GM20000 (cell line): Measurements from ENCODE around the gene SNRNP200.
A peak's percentile ranks its signal among the peaks of the same experiment; 100 is the strongest.

Experiments
- DNase-seq: peaks from one replicate; pipeline ENCODE4 v3.0.0; 2012; ENCODE audit warnings: low spot score
- TF ChIP-seq, protein P1 (sequence below): IDR thresholded peaks from 2 replicates; pipeline ENCODE4 v1.5.1; 2012; ENCODE audit warnings: mild to moderate bottlenecking, control low read depth; ENCODE audit errors: extremely low read depth, missing control alignments

SNRNP200 gene

DNA sequence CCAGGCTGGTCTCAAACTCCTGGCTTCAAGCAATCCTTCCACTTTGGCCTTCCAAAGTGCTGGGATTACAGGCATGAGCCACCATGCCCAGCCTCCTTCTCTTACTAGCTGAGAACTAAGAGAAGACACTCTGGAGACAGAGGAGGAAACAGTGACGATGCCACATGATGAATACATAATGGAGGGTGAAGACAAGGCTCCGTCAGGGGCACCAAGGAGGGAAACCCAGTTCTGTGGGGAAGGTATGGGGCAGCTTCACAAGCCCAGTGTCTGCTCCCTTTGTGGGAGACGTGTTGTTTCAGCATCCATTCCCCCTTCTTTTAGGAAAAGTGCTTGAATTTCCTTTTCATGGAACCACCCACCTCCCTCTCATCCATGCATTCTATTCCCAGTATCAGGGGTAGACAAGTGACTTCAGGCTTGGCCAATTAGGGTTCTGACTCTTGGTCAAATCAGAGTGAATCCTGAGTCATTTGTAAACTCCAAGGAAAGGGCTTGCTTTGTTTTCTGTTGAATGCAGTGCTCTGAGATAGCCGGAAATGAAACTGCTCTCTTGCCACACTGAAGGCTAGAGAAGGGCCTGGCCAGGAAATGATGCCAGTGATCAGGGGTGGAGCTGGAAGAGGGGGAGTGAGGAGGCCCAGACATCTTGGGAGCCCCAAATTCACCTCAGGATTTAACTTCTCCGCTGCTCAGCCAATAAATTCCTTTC, 63.3 kb downstream of the SNRNP200 start:
- TF ChIP-seq, protein P1, sequence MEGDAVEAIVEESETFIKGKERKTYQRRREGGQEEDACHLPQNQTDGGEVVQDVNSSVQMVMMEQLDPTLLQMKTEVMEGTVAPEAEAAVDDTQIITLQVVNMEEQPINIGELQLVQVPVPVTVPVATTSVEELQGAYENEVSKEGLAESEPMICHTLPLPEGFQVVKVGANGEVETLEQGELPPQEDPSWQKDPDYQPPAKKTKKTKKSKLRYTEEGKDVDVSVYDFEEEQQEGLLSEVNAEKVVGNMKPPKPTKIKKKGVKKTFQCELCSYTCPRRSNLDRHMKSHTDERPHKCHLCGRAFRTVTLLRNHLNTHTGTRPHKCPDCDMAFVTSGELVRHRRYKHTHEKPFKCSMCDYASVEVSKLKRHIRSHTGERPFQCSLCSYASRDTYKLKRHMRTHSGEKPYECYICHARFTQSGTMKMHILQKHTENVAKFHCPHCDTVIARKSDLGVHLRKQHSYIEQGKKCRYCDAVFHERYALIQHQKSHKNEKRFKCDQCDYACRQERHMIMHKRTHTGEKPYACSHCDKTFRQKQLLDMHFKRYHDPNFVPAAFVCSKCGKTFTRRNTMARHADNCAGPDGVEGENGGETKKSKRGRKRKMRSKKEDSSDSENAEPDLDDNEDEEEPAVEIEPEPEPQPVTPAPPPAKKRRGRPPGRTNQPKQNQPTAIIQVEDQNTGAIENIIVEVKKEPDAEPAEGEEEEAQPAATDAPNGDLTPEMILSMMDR: no peak
- DNase-seq: peak; percentile 68

DNA sequence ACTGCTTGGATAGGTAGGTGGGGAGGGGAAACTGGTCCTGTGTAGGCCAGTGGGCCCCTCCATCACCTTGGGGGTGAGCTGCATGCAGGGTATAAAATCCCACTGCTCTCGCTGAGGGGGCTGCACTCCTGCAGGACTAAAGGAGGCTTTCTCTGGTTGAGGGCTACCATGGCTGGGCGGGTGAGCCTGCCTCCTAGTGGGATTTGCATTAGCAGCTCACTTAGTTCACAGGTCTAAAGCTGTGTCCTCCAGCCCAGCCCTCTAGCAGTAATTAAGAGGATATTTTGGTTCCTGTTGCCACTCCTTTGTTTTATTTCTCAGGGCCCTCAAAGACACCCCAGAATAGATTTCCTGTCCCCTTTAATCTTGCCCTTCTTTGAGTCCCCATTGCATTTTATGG, 64.1 kb downstream of the SNRNP200 start:
- TF ChIP-seq, protein P1: no peak
- no peak for DNase-seq

DNA sequence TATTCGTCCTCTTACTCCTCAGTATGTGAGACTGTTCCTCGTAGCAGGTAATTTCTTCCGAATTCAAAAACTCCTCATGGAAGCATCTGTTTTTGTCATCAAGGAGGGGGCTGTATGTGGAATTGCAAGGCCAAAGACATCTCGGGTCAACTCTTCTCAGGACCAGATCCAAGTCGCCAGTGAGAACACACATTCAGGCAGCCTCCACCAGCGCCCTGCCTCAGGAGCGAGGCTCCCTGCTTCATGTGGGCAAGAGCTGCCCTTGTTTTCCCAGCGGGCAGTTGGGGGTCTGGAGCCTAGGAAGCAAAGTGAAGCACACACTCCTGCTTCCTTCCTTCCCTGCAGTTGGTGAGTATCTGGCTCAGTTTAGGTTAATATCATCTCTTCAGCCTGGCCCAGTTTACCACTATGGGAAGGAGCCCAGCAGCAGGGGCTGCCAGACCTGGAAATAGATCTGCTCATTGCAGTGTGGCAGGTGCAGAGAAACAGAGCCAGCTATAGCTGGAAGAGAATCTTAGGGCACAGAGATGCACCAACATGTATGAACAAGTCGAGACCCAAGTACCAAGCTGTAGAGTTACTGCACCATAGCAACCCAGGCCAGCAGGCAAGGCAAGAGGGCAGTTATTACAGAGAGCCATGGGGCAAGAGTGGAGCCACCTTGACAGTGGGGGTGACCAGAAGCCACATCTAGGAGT, 64.9 kb downstream of the SNRNP200 start:
- DNase-seq: no peak
- TF ChIP-seq, protein P1: no peak

DNA sequence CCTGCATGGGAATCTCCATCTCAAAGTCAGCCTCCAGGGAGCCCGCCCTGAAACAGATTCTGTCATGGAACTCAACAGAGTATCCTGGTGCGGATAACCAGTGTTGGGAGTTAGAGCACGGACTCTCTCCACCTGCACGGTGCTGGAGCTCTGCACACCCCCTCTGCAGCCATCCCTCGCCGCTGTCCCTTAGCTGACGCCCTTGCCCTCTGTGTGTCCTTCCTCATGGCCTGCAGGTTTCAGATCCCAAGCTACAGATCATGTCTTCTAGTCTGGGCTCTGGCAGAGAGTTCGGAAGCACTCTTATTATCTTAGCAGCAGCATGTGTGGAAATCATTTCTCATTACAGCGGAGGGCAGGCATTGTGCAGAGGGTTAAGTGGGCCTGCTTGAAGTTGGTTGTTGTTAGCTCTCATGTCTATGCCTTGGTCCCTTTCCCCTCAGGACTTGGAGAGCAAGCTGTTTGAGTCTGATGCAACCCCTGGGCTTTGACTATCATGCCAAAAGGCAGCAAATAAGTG, 65.5 kb downstream of the SNRNP200 start:
- TF ChIP-seq, protein P1: no peak
- DNase-seq: no peak

DNA sequence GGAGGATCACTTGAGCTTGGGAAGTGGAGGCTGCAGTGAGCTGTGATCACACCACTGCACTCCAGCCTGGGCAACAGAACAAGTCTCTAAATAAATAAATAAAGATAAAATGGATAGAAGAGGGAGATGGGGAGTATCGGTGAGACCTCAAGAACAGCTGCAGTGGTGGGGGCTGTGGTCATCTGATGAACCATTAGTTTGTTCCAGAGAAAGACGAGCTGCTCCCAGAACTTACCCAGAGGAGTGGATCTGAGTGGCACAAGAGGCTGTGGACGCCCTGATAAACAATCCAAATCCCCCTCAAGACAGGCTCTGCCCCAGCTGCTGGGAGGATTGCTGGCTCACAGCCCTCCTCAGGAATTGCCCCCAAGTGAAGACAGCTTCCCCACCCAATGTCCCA, 66.3 kb downstream of the SNRNP200 start:
- no peak for DNase-seq
- TF ChIP-seq, protein P1: no peak

DNA sequence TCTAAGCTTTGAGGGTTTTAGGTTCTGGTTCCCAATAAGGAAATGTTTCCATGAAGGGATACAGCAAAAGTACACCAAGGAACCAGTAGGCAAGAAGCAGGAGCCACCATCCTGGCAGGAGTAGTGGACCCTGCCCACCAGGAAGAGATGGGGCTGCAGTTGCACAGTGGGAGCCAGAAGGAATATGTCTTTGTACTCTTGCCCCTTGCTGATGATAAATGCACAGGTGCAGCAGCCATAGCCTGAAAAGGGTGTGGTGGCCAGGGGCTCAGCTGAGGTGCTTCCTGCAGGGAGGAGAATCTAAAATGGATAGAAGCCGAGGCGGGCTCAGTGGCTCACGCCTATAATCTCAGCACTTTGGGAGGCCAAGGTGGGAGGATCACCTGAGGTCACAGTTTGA, 67.1 kb downstream of the SNRNP200 start:
- DNase-seq: no peak
- TF ChIP-seq, protein P1: no peak

DNA sequence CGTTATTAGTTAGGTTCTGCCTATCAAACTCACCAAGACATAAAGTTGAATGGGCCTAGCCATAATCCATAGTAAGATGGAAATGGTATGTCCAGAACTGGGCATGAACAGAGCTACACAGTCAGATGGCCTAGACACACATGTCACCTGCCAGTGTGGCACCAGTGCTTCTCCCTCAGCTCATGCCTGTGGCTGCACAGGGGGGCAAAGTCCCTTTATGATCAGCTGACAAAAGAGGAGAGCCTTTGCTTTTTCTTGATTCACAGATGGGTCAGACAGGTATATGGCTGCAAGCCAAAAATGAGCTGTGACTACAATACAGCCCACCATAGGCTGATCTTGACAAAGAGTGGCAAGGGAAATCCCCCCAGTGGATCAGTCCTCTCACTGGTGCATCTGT, 68.5 kb downstream of the SNRNP200 start:
- TF ChIP-seq, protein P1: no peak
- no peak for DNase-seq
